ENCODE results near the gene MSH6.
"Not testable (repeated sequence)": the region's sequence is repeated elsewhere in the genome, so short reads cannot be mapped to it uniquely, and the experiment has no call there.

The MSH6 gene

DNA sequence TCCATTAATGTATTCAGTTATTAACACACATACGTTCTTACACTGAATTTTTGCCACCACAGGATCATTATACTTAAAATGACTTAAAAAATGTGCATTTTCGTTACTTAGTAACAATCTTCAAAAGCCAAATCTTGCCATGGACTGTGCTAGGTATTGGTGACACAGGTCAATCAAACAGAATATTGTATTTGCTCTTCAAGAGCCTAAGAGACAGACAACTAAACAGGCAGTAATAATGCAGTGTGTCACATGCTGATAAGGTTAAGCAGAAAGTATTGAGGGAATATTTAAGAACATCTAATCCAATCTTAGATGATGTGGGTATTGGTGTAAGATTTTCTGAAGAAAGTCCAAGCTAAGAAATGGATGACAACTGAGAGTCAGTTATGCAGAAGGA lies 66.4 kb downstream of the MSH6 start:
- DNase-seq: no peak

GRCh38 chr2:47850198-47850597 lies 67.3 kb downstream of the MSH6 start:
- no peak for DNase-seq

- not testable (repeated sequence) for DNase-seq
Observed at GRCh38 chr2:47853067-47853777, 70.3 kb downstream of the MSH6 start.
